GM12878 (cell line): ENCODE data around the gene DUS1L. TPM values are rescaled to one million over a fixed set of nuclear protein-coding genes. Genes with fewer than 3 reads are reported as not detected.
A peak's percentile ranks its signal among the peaks of the same experiment; 100 is the strongest.

Experiments used
- ATAC-seq: fragments of 200-7000 bp; cut with Tn5 transposase; 3 replicates; pipeline ENCODE4 v1.9.1; 2020; ENCODE audit warnings: mild to moderate bottlenecking, moderate library complexity
- BruUV-seq: library from RNA; stranded (reverse); fragments of 400-500 nt; replicated peaks from 2 replicates; lab custom pipeline; 2021; lab: Mats Ljungman, UMichigan
- CTCF ChIA-PET: fragments of 300-600 bp; sonication (Branson Sonifier 250); formaldehyde crosslinking; extraction: SDS; loops from one replicate; lab custom pipeline; 2021; ENCODE audit warnings: inconsistent platforms; lab: Yijun Ruan, JAX
- POLR2A ChIA-PET: fragments of 350-600 bp; formaldehyde crosslinking; extraction: SDS; loops from one replicate; lab custom pipeline; 2021; ENCODE audit warnings: inconsistent platforms; lab: Charles Lee
- RAD21 ChIA-PET: fragments of 300-600 bp; sonication (Branson Sonifier 250); formaldehyde crosslinking; loops from one replicate; lab custom pipeline; 2023; ENCODE audit warnings: antibody characterized with exemption; ENCODE audit not compliant: unreplicated experiment; lab: Charles Lee
- SMC1A ChIA-PET: fragments of 300-600 bp; sonication (Branson Sonifier 250); formaldehyde crosslinking; loops from one replicate; lab custom pipeline; 2023; ENCODE audit not compliant: unreplicated experiment, uncharacterized antibody; lab: Charles Lee
- DNase-seq: peaks from one replicate; pipeline ENCODE4 v3.0.0-alpha.2; 2011; ENCODE audit warnings: low read depth, low spot score
- FAIRE-seq: peaks from 3 replicates; lab custom pipeline; 2011; peaks lifted over from hg19 to GRCh38; lab: Jason Lieb, UNC
- H2AFZ ChIP-seq: 2 replicates; pipeline ENCODE4 v1.6.0; 2011; ENCODE audit warnings: low read depth, low read length, control low read depth; ENCODE audit not compliant: control insufficient read depth
- H3K27ac ChIP-seq: 2 replicates; pipeline ENCODE4 v1.5.1; 2011; ENCODE audit warnings: control low read depth; ENCODE audit not compliant: control insufficient read depth, insufficient read depth
- H3K27me3 ChIP-seq, 2 experiments: replicated peaks in 1 of 2; 2 replicates each; pipeline versions ENCODE4 v1.6.0 to v1.6.1; 2011; ENCODE audit warnings: low read length in 1 of 2; ENCODE audit not compliant: control insufficient read depth in 2 of 2, insufficient read depth in 2 of 2
- H3K36me3 ChIP-seq, 2 experiments: 2 replicates each; pipeline ENCODE4 v1.5.1; 2011; ENCODE audit warnings: low read length in 1 of 2; ENCODE audit not compliant: control insufficient read depth in 2 of 2, insufficient read depth in 2 of 2
- H3K4me1 ChIP-seq: 2 replicates; pipeline ENCODE4 v1.6.1; 2011; ENCODE audit warnings: mild to moderate bottlenecking, low read length, moderate library complexity, mixed read lengths; ENCODE audit not compliant: control insufficient read depth, insufficient read depth
- H3K4me2 ChIP-seq: 2 replicates; pipeline ENCODE4 v1.6.0; 2011; ENCODE audit warnings: control low read depth; ENCODE audit not compliant: control insufficient read depth, insufficient read depth
- H3K4me3 ChIP-seq: fragments of 200-600 bp; sonication (generic); 2 replicates; pipeline ENCODE4 v1.5.1; 2016
- H3K79me2 ChIP-seq: 2 replicates; pipeline ENCODE4 v1.6.0; 2011; ENCODE audit warnings: low read length; ENCODE audit not compliant: control insufficient read depth, insufficient read depth
- H3K9ac ChIP-seq: 2 replicates; pipeline ENCODE4 v1.8.0; 2011; ENCODE audit warnings: low read length, control low read depth, mixed read lengths; ENCODE audit not compliant: control insufficient read depth, insufficient read depth
- H3K9me3 ChIP-seq: replicated peaks from 3 replicates; pipeline ENCODE4 v1.5.1; 2011; ENCODE audit warnings: mild to moderate bottlenecking, low read length; ENCODE audit not compliant: control insufficient read depth, insufficient read depth
- H4K20me1 ChIP-seq: 2 replicates; pipeline ENCODE4 v1.6.0; 2011; ENCODE audit not compliant: control insufficient read depth, insufficient read depth
- PAX8 ChIP-seq: fragments of 450-650 bp; IDR thresholded peaks from 2 replicates; pipeline ENCODE4 v1.6.1; 2017; ENCODE audit warnings: mild to moderate bottlenecking, moderate library complexity
- POLR2A ChIP-seq: IDR thresholded peaks from 2 replicates; pipeline ENCODE4 v1.6.1; 2011; ENCODE audit warnings: low read depth, mild to moderate bottlenecking, low read length
- whole genome bisulfite sequencing: methylation state at CpG from one replicate; pipeline ENCODE4 v1.1.6; 2016; ENCODE audit warnings: low lambda C conversion rate; ENCODE audit not compliant: insufficient replicate concordance, insufficient coverage; ENCODE audit errors: missing lambda C conversion rate; 5-methylcytosine and 5-hydroxymethylcytosine counted together
- in situ Hi-C: fragments of 300-500 bp; cut with MboI; formaldehyde crosslinking; loops from 9 replicates; pipeline ENCODE4 v1.14.3; 2018; ENCODE audit warnings: mixed read lengths
- intact Hi-C: fragments of 100-400 bp; cut with micrococcal nuclease; formaldehyde crosslinking; loops from one replicate; pipeline ENCODE4 v1.14.2; 2022; ENCODE audit not compliant: unreplicated experiment
- polyA plus RNA-seq, 11 experiments: library from polyadenylated mRNA; depleted of rRNA in 4 of 11; unstranded in 6 of 11; stranded (reverse) in 5 of 11; fragments of >200 nt; fragmentation: Nextera tagmentation in 4 of 11; fragmentation: Illumina TruSeq in 1 of 11; extraction: Ambion mirVana in 4 of 11; extraction: Trizol in 1 of 11; gene quantifications; 1 replicate in 1 of 11; 2 replicates in 10 of 11; pipeline versions ENCODE4 v1.2.1 to v1.2.3, GENCODE V29; 2011 to 2016; ENCODE audit warnings: inconsistent platforms in 2 of 11, missing spikeins in 2 of 11, low read depth in 1 of 11
- total RNA-seq, 4 experiments: library from RNA; depleted of rRNA in 3 of 4; stranded (reverse); fragments of >200 nt in 3 of 4; fragmentation: Illumina TruSeq in 1 of 4; extraction: Trizol in 1 of 4; gene quantifications; 2 replicates each; pipeline versions ENCODE4 v1.2.1 to v1.2.3, GENCODE V29; 2013 to 2021
- TF ChIP-seq, protein P1 (sequence below): IDR thresholded peaks from 2 replicates; pipeline ENCODE4 v1.6.1; 2011; ENCODE audit warnings: mild to moderate bottlenecking, low read depth, low read length, moderate library complexity; ENCODE audit not compliant: insufficient replicate concordance

DUS1L gene
- total and polyA plus RNA-seq, 10 of the 15 experiments (the other 5 are each of a cell fraction or from before 2014, with no cell fraction given), result 6.1 to 157 (median 44.5) TPM

DNA sequence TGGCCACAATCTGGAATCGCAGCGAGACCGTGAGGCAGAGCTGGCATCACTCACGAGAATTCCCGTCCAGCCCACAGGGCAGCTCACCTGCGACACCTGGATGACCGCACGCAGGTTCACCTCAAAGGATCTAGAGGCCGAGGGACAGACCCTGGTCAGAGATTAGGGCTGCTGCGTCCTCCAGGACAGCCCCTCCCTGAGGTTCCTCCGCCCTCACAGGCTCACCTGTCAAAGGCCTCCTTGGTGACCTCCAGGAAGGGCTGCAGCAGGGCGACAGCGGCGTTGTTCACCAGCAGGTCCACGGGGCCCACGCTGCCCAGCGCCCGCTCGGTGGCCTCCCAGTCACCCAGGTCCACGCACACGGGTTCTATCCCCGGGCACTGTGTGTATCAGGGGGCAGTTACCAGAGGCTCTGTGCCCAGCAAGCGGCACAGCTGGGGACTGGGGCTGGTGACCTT is 28.9 kb downstream of the DUS1L start:
- ATAC-seq (no peak), FAIRE-seq (no peak), DNase-seq (no peak)
- H3K9me3 ChIP-seq, result no peaks in the 10 kb centered on the region
- peak overlapping the region; percentile 89; the same call in 1 of the 2 replicates for H3K27ac ChIP-seq
- no TSS peak for BruUV-seq
- SMC1A ChIA-PET, result no interaction called here
- H3K4me3 ChIP-seq, result peak overlapping the region; percentile 81
- RAD21 ChIA-PET, result interaction anchor here (0.8 kb wide), 1 partner anchor 77 kb away, joined by 3 read pairs; no protein-coding TSS in a partner anchor
- H3K79me2 ChIP-seq, result peaks cover 5% of the 10 kb centered on the region
- in situ Hi-C loops (loop anchor here (5.0 kb wide), 1 partner anchor 121 kb away; no protein-coding TSS in a partner anchor), intact Hi-C loops (loop anchor here (5.0 kb wide), 1 partner anchor 61 kb away; the partner anchor contains the start of gene FASN)
- POLR2A ChIA-PET, result interaction anchor here (0.5 kb wide), 1 partner anchor 68 kb away, joined by 3 read pairs; no protein-coding TSS in a partner anchor
- peak overlapping the region; percentile 66 for H2AFZ ChIP-seq
- WGBS, result 38% methylated on average over 23 of the region's 23 CpGs
- no peaks in the 10 kb centered on the region for H3K27me3 ChIP-seq
- no peaks in the 10 kb centered on the region for H4K20me1 ChIP-seq
- TF ChIP-seq PAX8, result no peak
- no peaks in the 10 kb centered on the region; a peak in 2 of 4 replicates for H3K36me3 ChIP-seq
- H3K9ac ChIP-seq, result peak overlapping the region; percentile 78
- H3K4me1 ChIP-seq, result peaks cover 10% of the 10 kb centered on the region
- CTCF ChIA-PET, result interaction anchor here (1.4 to 1.6 kb wide), 2 partner anchors 14 to 77 kb away, joined by 4 to 11 read pairs; no protein-coding TSS in a partner anchor
- peak overlapping the region; percentile 89 for H3K4me2 ChIP-seq

DNA sequence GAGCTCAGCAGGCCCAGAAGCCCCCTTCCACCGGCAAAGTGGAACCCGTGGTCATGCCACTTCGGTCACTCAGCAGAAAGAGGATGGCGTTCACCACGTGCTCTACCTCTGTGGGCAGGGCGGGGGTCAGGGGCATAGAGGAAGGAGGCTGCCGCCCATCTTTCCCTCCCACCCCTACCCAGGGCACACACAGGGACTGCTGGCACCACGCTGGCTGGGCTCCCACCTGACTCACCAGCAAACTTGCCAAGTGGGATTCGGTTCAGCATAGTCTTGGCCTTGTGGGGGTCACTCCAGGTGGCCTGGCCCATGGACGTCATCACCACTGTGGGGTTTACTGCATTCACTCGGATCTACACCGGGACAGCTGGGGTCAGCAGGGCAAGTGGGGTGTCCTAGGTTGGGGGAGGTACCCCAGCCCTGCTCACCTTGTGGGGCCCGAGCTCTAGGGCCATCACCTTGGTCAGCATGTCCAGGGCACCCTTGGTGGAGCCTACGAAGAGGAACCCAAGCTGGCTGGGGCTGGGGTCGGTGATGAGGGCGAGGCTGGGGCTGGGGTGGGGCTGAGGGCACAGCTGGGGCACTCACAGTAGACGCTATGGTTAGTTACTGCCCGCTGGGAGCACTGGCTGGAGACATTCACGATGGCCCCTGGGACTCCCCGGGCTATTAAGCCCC is 29.5 kb downstream of the DUS1L start:
- no peak for FAIRE-seq
- no peak overlapping the region for H2AFZ ChIP-seq
- peaks cover 10% of the 10 kb centered on the region for H3K4me1 ChIP-seq
- peak overlapping the region; percentile 78 for H3K9ac ChIP-seq
- H3K9me3 ChIP-seq, result no peaks in the 10 kb centered on the region
- in situ Hi-C loops, result loop anchor here (5.0 kb wide), 1 partner anchor 121 kb away; no protein-coding TSS in a partner anchor
- no peak for ATAC-seq
- intact Hi-C loops, result loop anchor here (5.0 kb wide), 1 partner anchor 61 kb away; the partner anchor contains the start of gene FASN
- SMC1A ChIA-PET, result interaction anchor here (0.6 to 1.0 kb wide), 2 partner anchors 118 to 1784 kb away, joined by 3 read pairs; no protein-coding TSS in a partner anchor
- WGBS, result 79% methylated on average over 19 of the region's 20 CpGs
- peaks cover 5% of the 10 kb centered on the region for H3K79me2 ChIP-seq
- POLR2A ChIA-PET, result interaction anchor here (0.5 kb wide), 1 partner anchor 68 kb away, joined by 3 read pairs; no protein-coding TSS in a partner anchor
- H3K27me3 ChIP-seq, result no peaks in the 10 kb centered on the region
- no peak for DNase-seq
- RAD21 ChIA-PET, result interaction anchor here (0.8 to 1.0 kb wide), 2 partner anchors 76 to 118 kb away, joined by 3 to 4 read pairs; no protein-coding TSS in a partner anchor
- CTCF ChIA-PET, result interaction anchor here (0.8 to 1.6 kb wide), 4 partner anchors 13 to 76 kb away, joined by 3 to 11 read pairs (median 4); partner anchors contain the start of genes FASN and LRRC45
- no peaks in the 10 kb centered on the region for H4K20me1 ChIP-seq
- peak overlapping the region; percentile 89 for H3K4me2 ChIP-seq
- no peak overlapping the region for H3K27ac ChIP-seq
- BruUV-seq, result TSS peak; percentile 81
- peak overlapping the region; percentile 81 for H3K4me3 ChIP-seq
- no peaks in the 10 kb centered on the region; a peak in 2 of 4 replicates for H3K36me3 ChIP-seq
- 0 out of 2 replicates have a peak, but pooled peaks have one; percentile 20 for TF ChIP-seq POLR2A
- TF ChIP-seq, protein P1, sequence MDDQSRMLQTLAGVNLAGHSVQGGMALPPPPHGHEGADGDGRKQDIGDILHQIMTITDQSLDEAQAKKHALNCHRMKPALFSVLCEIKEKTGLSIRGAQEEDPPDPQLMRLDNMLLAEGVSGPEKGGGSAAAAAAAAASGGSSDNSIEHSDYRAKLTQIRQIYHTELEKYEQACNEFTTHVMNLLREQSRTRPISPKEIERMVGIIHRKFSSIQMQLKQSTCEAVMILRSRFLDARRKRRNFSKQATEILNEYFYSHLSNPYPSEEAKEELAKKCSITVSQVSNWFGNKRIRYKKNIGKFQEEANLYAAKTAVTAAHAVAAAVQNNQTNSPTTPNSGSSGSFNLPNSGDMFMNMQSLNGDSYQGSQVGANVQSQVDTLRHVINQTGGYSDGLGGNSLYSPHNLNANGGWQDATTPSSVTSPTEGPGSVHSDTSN, result no peak
